Neural crest cell (in vitro differentiated cells): ENCODE results near the gene HEATR5A. TPM values are rescaled to one million over a fixed set of nuclear protein-coding genes. Genes with fewer than 3 reads are reported as not detected.

Experiments used
- DNase-seq: peaks from one replicate; pipeline ENCODE4 v3.0.0; 2021; ENCODE audit warnings: low read depth, mixed read lengths, low spot score
- H3K27ac Mint-ChIP-seq: one replicate; pipeline ENCODE4 v1.8.0; 2021; ENCODE audit warnings: mild to moderate bottlenecking, mixed read lengths; ENCODE audit not compliant: unreplicated experiment
- H3K27me3 Mint-ChIP-seq: 2 replicates; pipeline ENCODE4 v1.8.0; 2021; ENCODE audit warnings: low read depth, mild to moderate bottlenecking, mixed read lengths
- H3K36me3 Mint-ChIP-seq: 2 replicates; pipeline ENCODE4 v1.8.0; 2021; ENCODE audit warnings: low read depth, mild to moderate bottlenecking, mixed read lengths
- H3K4me1 Mint-ChIP-seq: 2 replicates; pipeline ENCODE4 v1.8.0; 2021; ENCODE audit warnings: mixed read lengths
- H3K4me3 Mint-ChIP-seq: one replicate; pipeline ENCODE4 v1.8.0; 2021; ENCODE audit warnings: mild to moderate bottlenecking, mixed read lengths
- H3K9me3 Mint-ChIP-seq: 2 replicates; pipeline ENCODE4 v1.8.0; 2021; ENCODE audit warnings: mixed read lengths
- CTCF ChIP-seq: fragments of 200-600 bp; sonication (generic); conservative IDR thresholded peaks from 2 replicates; pipeline ENCODE4 v1.5.0; 2021; ENCODE audit warnings: antibody characterized with exemption, mild to moderate bottlenecking
- total RNA-seq: library from RNA; stranded (reverse); gene quantifications from 2 replicates; pipeline ENCODE4 v1.2.1, GENCODE V29; 2021

HEATR5A gene
- total RNA-seq, 1 donor from 2014 or later: 32.6 TPM

- Mint-ChIP-seq H3K4me1 (no peaks in the 10 kb centered on the region), H3K4me3 (no peak overlapping the region), H3K27me3 (no peaks in the 10 kb centered on the region), H3K36me3 (peaks cover 7% of the 10 kb centered on the region), H3K27ac (no peak overlapping the region), H3K9me3 (no peaks in the 10 kb centered on the region)
- DNase-seq: no peak
- no peak for TF ChIP-seq CTCF
Observed at GRCh38 chr14:31403707-31404106, 16.6 kb downstream of the HEATR5A start.

- H3K9me3 Mint-ChIP-seq: no peaks in the 10 kb centered on the region
- H3K4me1 Mint-ChIP-seq: no peaks in the 10 kb centered on the region
- no peak for TF ChIP-seq CTCF
- H3K27ac Mint-ChIP-seq: no peak overlapping the region
- no peak for DNase-seq
- no peaks in the 10 kb centered on the region for H3K27me3 Mint-ChIP-seq
- H3K4me3 Mint-ChIP-seq: no peak overlapping the region
- peaks cover 7% of the 10 kb centered on the region for H3K36me3 Mint-ChIP-seq
Observed at GRCh38 chr14:31402764-31403439, 17.4 kb downstream of the HEATR5A start.

GRCh38 chr14:31401369-31401932 lies 18.9 kb downstream of the HEATR5A start:
- no peaks in the 10 kb centered on the region for H3K9me3 Mint-ChIP-seq
- TF ChIP-seq CTCF: no peak
- no peaks in the 10 kb centered on the region for H3K4me1 Mint-ChIP-seq
- no peak overlapping the region for H3K27ac Mint-ChIP-seq
- H3K27me3 Mint-ChIP-seq: no peaks in the 10 kb centered on the region
- peaks cover 7% of the 10 kb centered on the region for H3K36me3 Mint-ChIP-seq
- H3K4me3 Mint-ChIP-seq: no peak overlapping the region
- DNase-seq: no peak

- no peak overlapping the region for H3K27ac Mint-ChIP-seq
- no peak for DNase-seq
- H3K9me3 Mint-ChIP-seq: no peaks in the 10 kb centered on the region
- no peaks in the 10 kb centered on the region for H3K4me1 Mint-ChIP-seq
- peaks cover 7% of the 10 kb centered on the region for H3K36me3 Mint-ChIP-seq
- H3K27me3 Mint-ChIP-seq: no peaks in the 10 kb centered on the region
- TF ChIP-seq CTCF: no peak
- H3K4me3 Mint-ChIP-seq: no peak overlapping the region
Observed at GRCh38 chr14:31400031-31400638, 20.2 kb downstream of the HEATR5A start.

- Mint-ChIP-seq H3K4me3 (no peak overlapping the region), H3K36me3 (peaks cover 3% of the 10 kb centered on the region), H3K27ac (no peak overlapping the region), H3K4me1 (no peaks in the 10 kb centered on the region), H3K9me3 (no peaks in the 10 kb centered on the region), H3K27me3 (no peaks in the 10 kb centered on the region)
- no peak for DNase-seq
- TF ChIP-seq CTCF: no peak
Observed at GRCh38 chr14:31395572-31396205, 24.7 kb downstream of the HEATR5A start.
